OCI-LY7 (cell line): Measurements from ENCODE around the gene GPC1.

ENCODE experiments used
- CTCF ChIP-seq: fragments of 200-600 bp; sonication (generic); conservative IDR thresholded peaks from 2 replicates; pipeline ENCODE4 v1.5.1; 2014; ENCODE audit warnings: mild to moderate bottlenecking, antibody characterized with exemption, low read length, moderate library complexity, mixed read lengths
- EZH2phosphoT487 ChIP-seq: fragments of 200-600 bp; sonication (generic); IDR thresholded peaks from 2 replicates; pipeline ENCODE4 v1.6.1; 2018; ENCODE audit warnings: low read depth, borderline replicate concordance, mild to moderate bottlenecking, mixed run types, antibody characterized with exemption, low read length, moderate library complexity, mixed read lengths

GRCh38 chr2:240424341-240425235 lies 10.9 kb upstream of the GPC1 start:
- no peak for TF ChIP-seq CTCF
- TF ChIP-seq EZH2phosphoT487, result no peak
